T-helper 1 cell treated with Interleukin-12 subunit alpha and Interleukin-12 subunit beta and Interleukin-4 antibody, amounts not matched to agents 30 μg/mL and 1 μg/mL, for 36 hours (primary cell): ENCODE results near the gene RANBP2.
"Not testable (repeated sequence)": the region's sequence is repeated elsewhere in the genome, so short reads cannot be mapped to it uniquely, and the experiment has no call there.

ENCODE experiments used
- H3K27ac Mint-ChIP-seq: one replicate; pipeline ENCODE4 v1.8.0; 2021; ENCODE audit warnings: mild to moderate bottlenecking, mixed read lengths
- H3K27me3 Mint-ChIP-seq: one replicate; pipeline ENCODE4 v1.8.0; 2021; ENCODE audit warnings: low read depth, mixed read lengths
- H3K36me3 Mint-ChIP-seq: one replicate; pipeline ENCODE4 v1.8.0; 2021; ENCODE audit warnings: low read depth, mixed read lengths
- H3K4me1 Mint-ChIP-seq: one replicate; pipeline ENCODE4 v1.8.0; 2021; ENCODE audit warnings: low read depth, mixed read lengths
- H3K4me3 Mint-ChIP-seq: one replicate; pipeline ENCODE4 v1.8.0; 2021; ENCODE audit warnings: mild to moderate bottlenecking, moderate library complexity, mixed read lengths
- H3K9me3 Mint-ChIP-seq: one replicate; pipeline ENCODE4 v1.8.0; 2021; ENCODE audit warnings: mixed read lengths

Gene RANBP2

GRCh38 chr2:108716971-108717370 is 2.3 kb upstream of the RANBP2 start:
- not testable (repeated sequence) for H3K9me3 Mint-ChIP-seq

GRCh38 chr2:108726048-108726447 is 6.8 kb downstream of the RANBP2 start:
- H3K4me1 Mint-ChIP-seq = peaks cover 18% of the 10 kb centered on the region
- not testable (repeated sequence) for H3K27ac Mint-ChIP-seq, H3K27me3 Mint-ChIP-seq

More at GRCh38 chr2:108716971-108717370, 2.3 kb upstream of the RANBP2 start:
- H3K4me3 Mint-ChIP-seq, H3K27ac Mint-ChIP-seq, H3K36me3 Mint-ChIP-seq, H3K4me1 Mint-ChIP-seq, H3K27me3 Mint-ChIP-seq: not testable (repeated sequence)

GRCh38 chr2:108734656-108735055 is 15.4 kb downstream of the RANBP2 start:
- H3K27me3 Mint-ChIP-seq, H3K4me3 Mint-ChIP-seq, H3K4me1 Mint-ChIP-seq, H3K27ac Mint-ChIP-seq, H3K9me3 Mint-ChIP-seq: not testable (repeated sequence)
- peaks cover 18% of the 10 kb centered on the region for H3K36me3 Mint-ChIP-seq

More at GRCh38 chr2:108726048-108726447, 6.8 kb downstream of the RANBP2 start:
- H3K9me3 Mint-ChIP-seq, H3K4me3 Mint-ChIP-seq, H3K36me3 Mint-ChIP-seq: not testable (repeated sequence)

GRCh38 chr2:108757973-108758372 is 38.7 kb downstream of the RANBP2 start:
- peaks cover 23% of the 10 kb centered on the region for H3K36me3 Mint-ChIP-seq
- not testable (repeated sequence) for H3K9me3 Mint-ChIP-seq, H3K27me3 Mint-ChIP-seq, H3K4me3 Mint-ChIP-seq, H3K4me1 Mint-ChIP-seq, H3K27ac Mint-ChIP-seq

- H3K36me3 Mint-ChIP-seq = peaks cover 39% of the 10 kb centered on the region
- not testable (repeated sequence) for H3K4me3 Mint-ChIP-seq, H3K4me1 Mint-ChIP-seq, H3K27me3 Mint-ChIP-seq, H3K9me3 Mint-ChIP-seq, H3K27ac Mint-ChIP-seq
Measured at GRCh38 chr2:108762618-108763017, 43.3 kb downstream of the RANBP2 start.

GRCh38 chr2:108766671-108767070 is 47.4 kb downstream of the RANBP2 start:
- not testable (repeated sequence) for H3K4me3 Mint-ChIP-seq, H3K27ac Mint-ChIP-seq
- H3K36me3 Mint-ChIP-seq = peaks cover 42% of the 10 kb centered on the region

GRCh38 chr2:108767859-108768258 is 48.6 kb downstream of the RANBP2 start:
- not testable (repeated sequence) for H3K27ac Mint-ChIP-seq, H3K27me3 Mint-ChIP-seq, H3K9me3 Mint-ChIP-seq, H3K4me3 Mint-ChIP-seq, H3K4me1 Mint-ChIP-seq
- peaks cover 50% of the 10 kb centered on the region for H3K36me3 Mint-ChIP-seq

More at GRCh38 chr2:108766671-108767070, 47.4 kb downstream of the RANBP2 start:
- H3K27me3 Mint-ChIP-seq, H3K9me3 Mint-ChIP-seq, H3K4me1 Mint-ChIP-seq: not testable (repeated sequence)

GRCh38 chr2:108776475-108776874 is 57.2 kb downstream of the RANBP2 start:
- Mint-ChIP-seq H3K36me3 (peaks cover 30% of the 10 kb centered on the region), H3K9me3 (no peaks in the 10 kb centered on the region), H3K27ac (no peak overlapping the region)

GRCh38 chr2:108778857-108779256 is 59.6 kb downstream of the RANBP2 start:
- Mint-ChIP-seq H3K27me3 (no peaks in the 10 kb centered on the region), H3K4me3 (no peak overlapping the region), H3K4me1 (peaks cover 5% of the 10 kb centered on the region), H3K27ac (peak overlapping the region; percentile 31), H3K9me3 (no peaks in the 10 kb centered on the region), H3K36me3 (peaks cover 29% of the 10 kb centered on the region)

More at GRCh38 chr2:108776475-108776874, 57.2 kb downstream of the RANBP2 start:
- Mint-ChIP-seq H3K4me1 (peaks cover 5% of the 10 kb centered on the region), H3K27me3 (no peaks in the 10 kb centered on the region), H3K4me3 (no peak overlapping the region)

GRCh38 chr2:108786008-108786353 is 66.7 kb downstream of the RANBP2 start:
- H3K4me3 Mint-ChIP-seq = peak overlapping the region; percentile 100
- H3K36me3 Mint-ChIP-seq = peaks cover 28% of the 10 kb centered on the region
- H3K27ac Mint-ChIP-seq = peak overlapping the region; percentile 99
- no peaks in the 10 kb centered on the region for H3K9me3 Mint-ChIP-seq
- peaks cover 15% of the 10 kb centered on the region for H3K4me1 Mint-ChIP-seq
- no peaks in the 10 kb centered on the region for H3K27me3 Mint-ChIP-seq

GRCh38 chr2:108786354-108787215 is 67.3 kb downstream of the RANBP2 start, which contains the start of gene CCDC138:
TSS of gene CCDC138 (plus strand) at chr2:108786771. CDS start at chr2:108786823, 52 bp downstream.
- Mint-ChIP-seq H3K4me3 (peak within 1 kb of the TSS; percentile 100), H3K27me3 (no peaks in the 10 kb centered on the region), H3K27ac (peak within 1 kb of the TSS; percentile 99), H3K9me3 (no peaks in the 10 kb centered on the region), H3K4me1 (peaks cover 15% of the 10 kb centered on the region), H3K36me3 (peaks cover 28% of the 10 kb centered on the region)

GRCh38 chr2:108787216-108787541 is 67.9 kb downstream of the RANBP2 start:
- Mint-ChIP-seq H3K4me1 (peaks cover 15% of the 10 kb centered on the region), H3K36me3 (peaks cover 24% of the 10 kb centered on the region), H3K27me3 (no peaks in the 10 kb centered on the region), H3K9me3 (no peaks in the 10 kb centered on the region), H3K4me3 (peak overlapping the region; percentile 86), H3K27ac (peak overlapping the region; percentile 67)

- H3K27ac Mint-ChIP-seq = no peak overlapping the region
- peaks cover 32% of the 10 kb centered on the region for H3K36me3 Mint-ChIP-seq
- no peaks in the 10 kb centered on the region for H3K27me3 Mint-ChIP-seq
- H3K4me3 Mint-ChIP-seq = no peak overlapping the region
- H3K9me3 Mint-ChIP-seq = peaks cover 4% of the 10 kb centered on the region
- H3K4me1 Mint-ChIP-seq = peaks cover 2% of the 10 kb centered on the region
Measured at GRCh38 chr2:108803045-108803736, 83.9 kb downstream of the RANBP2 start.

GRCh38 chr2:108805032-108805431 is 85.8 kb downstream of the RANBP2 start:
- H3K9me3 Mint-ChIP-seq = peaks cover 22% of the 10 kb centered on the region
- H3K27ac Mint-ChIP-seq = no peak overlapping the region
- no peaks in the 10 kb centered on the region for H3K27me3 Mint-ChIP-seq
- no peak overlapping the region for H3K4me3 Mint-ChIP-seq
- H3K36me3 Mint-ChIP-seq = peaks cover 36% of the 10 kb centered on the region
- peaks cover 1% of the 10 kb centered on the region for H3K4me1 Mint-ChIP-seq

- Mint-ChIP-seq H3K27ac (no peak overlapping the region), H3K27me3 (no peaks in the 10 kb centered on the region), H3K36me3 (peaks cover 44% of the 10 kb centered on the region), H3K4me3 (no peak overlapping the region), H3K9me3 (peaks cover 30% of the 10 kb centered on the region), H3K4me1 (peaks cover 1% of the 10 kb centered on the region)
Measured at GRCh38 chr2:108805782-108806181, 86.5 kb downstream of the RANBP2 start.
